ENCODE measurements around the gene MAGI2. TPM values are rescaled to one million over a fixed set of nuclear protein-coding genes. Genes with fewer than 3 reads are reported as not detected.

The MAGI2 gene
- total RNA-seq, 1 donor from 2014 or later: 64.2 TPM

DNA sequence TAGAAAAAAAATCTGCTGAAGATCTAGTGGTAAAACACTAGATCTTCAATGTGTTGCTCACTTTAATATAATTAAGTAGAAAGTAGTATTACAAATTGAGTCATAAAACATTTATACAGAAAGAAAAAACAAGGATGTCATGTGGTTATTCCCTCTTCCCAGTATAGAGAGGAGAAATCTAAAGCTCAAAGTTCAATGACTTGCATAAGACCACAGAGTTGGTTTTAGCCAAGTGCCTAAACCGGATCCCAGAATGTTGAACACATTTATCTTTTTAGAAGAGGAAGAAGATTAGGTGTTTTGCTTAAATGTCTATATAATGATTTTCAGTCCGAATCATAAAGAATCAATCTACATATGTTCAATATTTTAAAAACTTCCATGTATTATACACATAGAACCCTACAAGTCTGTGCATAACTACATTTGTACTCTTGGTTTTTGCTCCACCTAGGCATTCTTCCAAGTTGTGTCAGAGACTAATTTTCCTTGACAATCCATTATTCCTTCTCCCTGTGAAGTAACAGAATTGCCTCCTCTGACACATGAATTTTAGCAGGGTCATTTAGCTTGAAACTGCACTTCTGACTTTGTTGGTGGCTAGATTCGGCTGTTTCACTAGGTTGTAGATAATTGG, 389.2 kb downstream of the MAGI2 start:
- TF ChIP-seq, protein P1, sequence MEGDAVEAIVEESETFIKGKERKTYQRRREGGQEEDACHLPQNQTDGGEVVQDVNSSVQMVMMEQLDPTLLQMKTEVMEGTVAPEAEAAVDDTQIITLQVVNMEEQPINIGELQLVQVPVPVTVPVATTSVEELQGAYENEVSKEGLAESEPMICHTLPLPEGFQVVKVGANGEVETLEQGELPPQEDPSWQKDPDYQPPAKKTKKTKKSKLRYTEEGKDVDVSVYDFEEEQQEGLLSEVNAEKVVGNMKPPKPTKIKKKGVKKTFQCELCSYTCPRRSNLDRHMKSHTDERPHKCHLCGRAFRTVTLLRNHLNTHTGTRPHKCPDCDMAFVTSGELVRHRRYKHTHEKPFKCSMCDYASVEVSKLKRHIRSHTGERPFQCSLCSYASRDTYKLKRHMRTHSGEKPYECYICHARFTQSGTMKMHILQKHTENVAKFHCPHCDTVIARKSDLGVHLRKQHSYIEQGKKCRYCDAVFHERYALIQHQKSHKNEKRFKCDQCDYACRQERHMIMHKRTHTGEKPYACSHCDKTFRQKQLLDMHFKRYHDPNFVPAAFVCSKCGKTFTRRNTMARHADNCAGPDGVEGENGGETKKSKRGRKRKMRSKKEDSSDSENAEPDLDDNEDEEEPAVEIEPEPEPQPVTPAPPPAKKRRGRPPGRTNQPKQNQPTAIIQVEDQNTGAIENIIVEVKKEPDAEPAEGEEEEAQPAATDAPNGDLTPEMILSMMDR (IDR thresholded peaks at IDR 0.05; ENCODE audit: partially characterized antibody, unreplicated experiment): no peak
- Mint-ChIP-seq H3K36me3 (ENCODE audit: unreplicated experiment) (no peaks in the 10 kb centered on the region), H3K27me3 (ENCODE audit: unreplicated experiment) (no peaks in the 10 kb centered on the region), H3K9me3 (ENCODE audit: unreplicated experiment) (no peaks in the 10 kb centered on the region), H3K4me3 (ENCODE audit: unreplicated experiment) (no peak overlapping the region), H3K4me1 (ENCODE audit: low read depth, unreplicated experiment) (no peaks in the 10 kb centered on the region), H3K27ac (ENCODE audit: unreplicated experiment) (no peak overlapping the region)
- DNase-seq: no peak

DNA sequence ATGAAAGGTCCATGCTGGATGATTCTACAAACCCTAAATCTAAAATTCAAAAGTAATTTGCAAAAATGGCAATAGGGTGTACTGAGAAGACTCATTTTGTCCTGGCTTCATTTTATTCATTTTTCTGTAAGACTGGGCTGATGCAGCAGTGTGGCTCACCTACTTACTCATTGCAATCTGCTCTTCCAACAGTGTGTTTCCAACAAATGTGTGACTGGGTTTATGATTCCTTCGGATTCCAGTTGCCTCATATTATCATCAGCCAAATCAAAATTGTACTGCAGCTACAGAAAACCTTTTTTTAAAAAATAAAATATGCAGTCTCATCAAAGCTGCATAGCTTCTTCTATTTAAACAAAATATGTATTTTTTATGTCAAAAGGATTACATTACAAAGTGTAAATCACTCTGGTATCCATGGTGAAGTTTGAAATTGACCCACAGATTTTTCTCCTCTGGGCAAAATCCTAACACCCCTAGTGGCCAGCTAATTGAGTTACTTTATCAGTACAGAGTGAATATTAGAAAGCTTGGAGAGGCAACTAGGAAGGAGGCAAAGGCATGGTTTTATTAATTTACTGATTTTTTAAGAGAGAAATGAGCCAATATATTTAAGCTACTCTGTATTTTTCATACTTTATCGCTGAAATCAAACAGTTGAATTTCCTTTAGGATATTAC, 390.3 kb downstream of the MAGI2 start:
- no peak for DNase-seq
- TF ChIP-seq, protein P1 (IDR thresholded peaks at IDR 0.05; ENCODE audit: partially characterized antibody, unreplicated experiment): peak; percentile 44
- Mint-ChIP-seq H3K4me3 (ENCODE audit: unreplicated experiment) (no peak overlapping the region), H3K4me1 (ENCODE audit: low read depth, unreplicated experiment) (no peaks in the 10 kb centered on the region), H3K36me3 (ENCODE audit: unreplicated experiment) (no peaks in the 10 kb centered on the region), H3K27me3 (ENCODE audit: unreplicated experiment) (no peaks in the 10 kb centered on the region), H3K9me3 (ENCODE audit: unreplicated experiment) (no peaks in the 10 kb centered on the region), H3K27ac (ENCODE audit: unreplicated experiment) (no peak overlapping the region)

DNA sequence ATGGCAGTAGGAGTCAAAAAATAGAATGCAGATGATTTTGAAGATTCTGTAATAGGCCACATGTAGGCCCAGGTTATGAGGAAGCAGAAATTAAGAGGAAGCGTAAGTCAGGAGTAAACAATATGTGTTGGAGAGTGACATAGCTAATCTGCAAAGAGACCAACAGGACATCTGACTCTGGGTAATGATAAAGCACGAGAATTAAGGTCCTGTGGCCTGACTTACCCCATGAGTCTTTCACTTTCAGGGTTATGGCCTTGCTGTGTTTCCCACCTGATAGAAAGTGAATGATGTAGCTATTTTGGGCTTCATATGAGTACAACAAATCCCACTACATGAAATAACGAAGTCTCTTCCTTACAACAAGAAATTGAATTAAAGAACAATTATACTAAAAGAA, 393.0 kb downstream of the MAGI2 start:
- Mint-ChIP-seq H3K27me3 (ENCODE audit: unreplicated experiment) (no peaks in the 10 kb centered on the region), H3K4me1 (ENCODE audit: low read depth, unreplicated experiment) (no peaks in the 10 kb centered on the region), H3K4me3 (ENCODE audit: unreplicated experiment) (no peak overlapping the region), H3K36me3 (ENCODE audit: unreplicated experiment) (no peaks in the 10 kb centered on the region), H3K9me3 (ENCODE audit: unreplicated experiment) (no peaks in the 10 kb centered on the region), H3K27ac (ENCODE audit: unreplicated experiment) (no peak overlapping the region)
- TF ChIP-seq, protein P1 (IDR thresholded peaks at IDR 0.05; ENCODE audit: partially characterized antibody, unreplicated experiment): no peak
- no peak for DNase-seq

DNA sequence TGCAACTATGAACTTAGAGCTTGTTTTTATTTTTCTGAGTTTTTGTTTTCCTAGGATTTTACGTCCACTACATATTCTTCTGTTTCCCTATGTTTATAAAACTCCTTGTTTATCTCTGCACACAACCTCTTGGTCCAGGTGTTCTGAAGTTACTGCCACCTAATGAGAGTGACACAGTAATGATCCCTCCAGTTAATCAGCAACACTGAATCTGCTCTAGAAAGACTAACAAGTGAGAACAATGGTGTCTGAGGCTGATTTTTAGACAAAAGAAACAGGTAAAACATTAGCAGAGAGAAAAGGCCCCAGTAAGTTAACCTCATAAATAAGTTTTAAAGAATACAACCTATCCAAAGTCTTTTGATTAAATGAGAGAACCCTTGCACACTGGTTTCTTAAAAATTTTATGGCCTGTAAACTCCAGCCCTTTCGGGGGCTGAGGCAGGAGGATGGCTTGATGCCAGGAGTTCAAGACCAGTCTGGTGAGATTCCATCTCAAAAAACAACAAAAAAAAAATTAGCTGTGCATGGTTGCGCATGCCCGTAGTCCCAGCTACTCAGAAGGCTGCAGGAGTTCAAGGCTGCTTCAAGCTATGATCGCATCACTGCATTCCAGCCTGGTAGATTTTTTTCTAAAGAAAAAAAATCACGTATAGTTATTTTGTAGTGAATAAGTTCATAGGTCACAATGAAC, 397.6 kb downstream of the MAGI2 start:
- H3K4me1 Mint-ChIP-seq (ENCODE audit: low read depth, unreplicated experiment): no peaks in the 10 kb centered on the region
- TF ChIP-seq, protein P1 (IDR thresholded peaks at IDR 0.05; ENCODE audit: partially characterized antibody, unreplicated experiment): no peak
- H3K4me3 Mint-ChIP-seq (ENCODE audit: unreplicated experiment): no peak overlapping the region
- DNase-seq: no peak
- peaks cover 3% of the 10 kb centered on the region for H3K27me3 Mint-ChIP-seq (ENCODE audit: unreplicated experiment)
- no peaks in the 10 kb centered on the region for H3K9me3 Mint-ChIP-seq (ENCODE audit: unreplicated experiment)
- no peaks in the 10 kb centered on the region for H3K36me3 Mint-ChIP-seq (ENCODE audit: unreplicated experiment)
- H3K27ac Mint-ChIP-seq (ENCODE audit: unreplicated experiment): no peak overlapping the region

DNA sequence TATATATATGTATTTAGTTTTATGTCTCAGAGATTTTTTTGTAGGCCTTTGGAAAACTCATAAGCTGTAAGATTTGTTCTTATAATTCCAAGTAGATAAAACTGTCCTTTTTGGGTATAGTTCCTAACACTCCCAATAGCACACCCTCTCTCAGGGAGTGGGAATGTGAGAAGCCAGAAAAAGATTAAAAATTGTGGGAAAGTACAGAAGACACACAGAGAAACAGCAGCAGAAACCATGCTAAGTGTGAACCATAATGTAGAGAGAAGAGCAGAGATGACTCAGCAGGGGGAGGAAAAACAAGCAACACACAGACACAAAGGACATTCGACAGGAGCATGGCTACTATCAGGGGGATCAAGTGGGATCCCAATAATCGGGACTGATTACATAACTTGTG, 401.6 kb downstream of the MAGI2 start:
- Mint-ChIP-seq H3K4me3 (ENCODE audit: unreplicated experiment) (no peak overlapping the region), H3K36me3 (ENCODE audit: unreplicated experiment) (no peaks in the 10 kb centered on the region), H3K4me1 (ENCODE audit: low read depth, unreplicated experiment) (no peaks in the 10 kb centered on the region), H3K9me3 (ENCODE audit: unreplicated experiment) (no peaks in the 10 kb centered on the region), H3K27me3 (ENCODE audit: unreplicated experiment) (peaks cover 3% of the 10 kb centered on the region), H3K27ac (ENCODE audit: unreplicated experiment) (no peak overlapping the region)
- TF ChIP-seq, protein P1 (IDR thresholded peaks at IDR 0.05; ENCODE audit: partially characterized antibody, unreplicated experiment): no peak
- DNase-seq: no peak

Data from glutamatergic neuron (in vitro differentiated cells).